Mammary epithelial cell (primary cell): Measurements from ENCODE around the gene MRPL14.

ENCODE experiments used
- EZH2 ChIP-seq: IDR thresholded peaks from 2 replicates; pipeline ENCODE4 v1.6.1; 2012; ENCODE audit warnings: low read length, inconsistent platforms, borderline replicate concordance
- TF ChIP-seq, protein P1 (sequence below), 2 donors: IDR thresholded peaks in 1 of 2; conservative IDR thresholded peaks in 1 of 2; 2 replicates each; pipeline ENCODE4 v1.5.1; 2011 to 2012; ENCODE audit warnings: inconsistent platforms in 2 of 2, low read length in 2 of 2, mild to moderate bottlenecking in 2 of 2, control low read depth in 1 of 2, low read depth in 1 of 2; ENCODE audit not compliant: insufficient read depth in 1 of 2; ENCODE audit errors: extremely low read depth in 1 of 2

GRCh38 chr6:44143731-44144130 lies 16.5 kb upstream of the MRPL14 start:
- TF ChIP-seq, protein P1, sequence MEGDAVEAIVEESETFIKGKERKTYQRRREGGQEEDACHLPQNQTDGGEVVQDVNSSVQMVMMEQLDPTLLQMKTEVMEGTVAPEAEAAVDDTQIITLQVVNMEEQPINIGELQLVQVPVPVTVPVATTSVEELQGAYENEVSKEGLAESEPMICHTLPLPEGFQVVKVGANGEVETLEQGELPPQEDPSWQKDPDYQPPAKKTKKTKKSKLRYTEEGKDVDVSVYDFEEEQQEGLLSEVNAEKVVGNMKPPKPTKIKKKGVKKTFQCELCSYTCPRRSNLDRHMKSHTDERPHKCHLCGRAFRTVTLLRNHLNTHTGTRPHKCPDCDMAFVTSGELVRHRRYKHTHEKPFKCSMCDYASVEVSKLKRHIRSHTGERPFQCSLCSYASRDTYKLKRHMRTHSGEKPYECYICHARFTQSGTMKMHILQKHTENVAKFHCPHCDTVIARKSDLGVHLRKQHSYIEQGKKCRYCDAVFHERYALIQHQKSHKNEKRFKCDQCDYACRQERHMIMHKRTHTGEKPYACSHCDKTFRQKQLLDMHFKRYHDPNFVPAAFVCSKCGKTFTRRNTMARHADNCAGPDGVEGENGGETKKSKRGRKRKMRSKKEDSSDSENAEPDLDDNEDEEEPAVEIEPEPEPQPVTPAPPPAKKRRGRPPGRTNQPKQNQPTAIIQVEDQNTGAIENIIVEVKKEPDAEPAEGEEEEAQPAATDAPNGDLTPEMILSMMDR (conservative IDR thresholded peaks at IDR 0.05 in 1 of 2, IDR thresholded peaks at IDR 0.05 in 1 of 2; ENCODE audit: extremely low read depth in 1 of 2, insufficient read depth in 1 of 2, low read depth in 1 of 2, low read length in 2 of 2) = no peak
- no peak for TF ChIP-seq EZH2
